CD14-positive monocyte (primary cell): ENCODE data around the gene TDRD1. TPM values are rescaled to one million over a fixed set of nuclear protein-coding genes. Genes with fewer than 3 reads are reported as not detected.

Experiments used
- DNase-seq, 3 donors: peaks; one replicate each; pipeline ENCODE4 v3.0.0-alpha.2; 2011 to 2022
- H2AFZ ChIP-seq: 2 replicates; pipeline ENCODE4 v1.6.0; 2012; ENCODE audit warnings: mild to moderate bottlenecking, low read depth, low read length, inconsistent platforms; ENCODE audit not compliant: insufficient read depth, poor library complexity, severe bottlenecking
- H3K27ac ChIP-seq, 2 donors: 1 replicate in 1 of 2; 2 replicates in 1 of 2; pipeline ENCODE4 v1.5.1; 2012 to 2013; ENCODE audit warnings: low read length in 2 of 2, control low read depth in 1 of 2, inconsistent platforms in 1 of 2, low read depth in 1 of 2, mild to moderate bottlenecking in 1 of 2
- H3K27me3 ChIP-seq, 2 donors: one replicate each; pipeline versions ENCODE4 v1.6.0 to v1.6.1; 2011 to 2013; ENCODE audit warnings: low read length in 2 of 2; ENCODE audit not compliant: control insufficient read depth in 2 of 2, insufficient read depth in 2 of 2
- H3K36me3 ChIP-seq, 2 donors: replicated peaks in 1 of 2; 1 replicate in 1 of 2; 2 replicates in 1 of 2; pipeline versions ENCODE4 v1.5.1 to v1.6.1; 2012 to 2013; ENCODE audit warnings: low read length in 2 of 2, control low read depth in 1 of 2, inconsistent platforms in 1 of 2, mild to moderate bottlenecking in 1 of 2; ENCODE audit not compliant: insufficient read depth in 2 of 2, control insufficient read depth in 1 of 2
- H3K4me1 ChIP-seq, 2 donors: 1 replicate in 1 of 2; 2 replicates in 1 of 2; pipeline versions ENCODE4 v1.5.1 to v1.6.1; 2012 to 2013; ENCODE audit warnings: low read length in 2 of 2, control low read depth in 1 of 2, inconsistent platforms in 1 of 2, mild to moderate bottlenecking in 1 of 2, moderate library complexity in 1 of 2; ENCODE audit not compliant: insufficient read depth in 2 of 2, control insufficient read depth in 1 of 2
- H3K4me2 ChIP-seq: replicated peaks from 2 replicates; pipeline ENCODE3; 2012; ENCODE audit warnings: low read length, moderate library complexity, mild to moderate bottlenecking; ENCODE audit not compliant: poor library complexity, severe bottlenecking; ENCODE audit errors: extremely low read depth
- H3K4me3 ChIP-seq, 3 experiments: fragments of 200-600 bp in 1 of 3; sonication (generic) in 1 of 3; replicated peaks in 1 of 3; 1 replicate in 2 of 3; 2 replicates in 1 of 3; pipeline ENCODE4 v1.5.1; 2011 to 2013; ENCODE audit warnings: low read length in 3 of 3, mild to moderate bottlenecking in 3 of 3, control low read depth in 2 of 3, low read depth in 2 of 3, inconsistent platforms in 1 of 3, moderate library complexity in 1 of 3
- H3K79me2 ChIP-seq: 2 replicates; pipeline ENCODE4 v1.6.0; 2012; ENCODE audit warnings: mild to moderate bottlenecking, control low read depth, inconsistent platforms, low read length, moderate library complexity; ENCODE audit not compliant: insufficient read depth
- H3K9ac ChIP-seq: 2 replicates; pipeline ENCODE4 v1.6.0; 2017; ENCODE audit warnings: low read length, mild to moderate bottlenecking; ENCODE audit not compliant: insufficient read depth, poor library complexity, severe bottlenecking
- H3K9me3 ChIP-seq, 2 donors: replicated peaks in 1 of 2; 1 replicate in 1 of 2; 2 replicates in 1 of 2; pipeline versions ENCODE4 v1.5.1 to v1.6.1; 2012 to 2013; ENCODE audit warnings: low read length in 2 of 2, control low read depth in 1 of 2; ENCODE audit not compliant: control insufficient read depth in 1 of 2, insufficient read depth in 1 of 2
- H4K20me1 ChIP-seq: 2 replicates; pipeline ENCODE4 v1.6.0; 2012; ENCODE audit warnings: mild to moderate bottlenecking, low read length, control low read depth, moderate library complexity; ENCODE audit not compliant: insufficient read depth
- H3K27ac Mint-ChIP-seq, 7 donors: one replicate each; pipeline ENCODE4 v1.8.0; 2020; ENCODE audit warnings: mild to moderate bottlenecking in 7 of 7, mixed read lengths in 7 of 7, moderate library complexity in 6 of 7, inconsistent platforms in 2 of 7
- H3K27me3 Mint-ChIP-seq, 3 donors: one replicate each; pipeline ENCODE4 v1.8.0; 2021 to 2022; ENCODE audit warnings: low read depth in 3 of 3, mild to moderate bottlenecking in 3 of 3, mixed read lengths in 3 of 3, moderate library complexity in 3 of 3, inconsistent platforms in 1 of 3
- H3K36me3 Mint-ChIP-seq, 2 donors: one replicate each; pipeline ENCODE4 v1.8.0; 2020; ENCODE audit warnings: mixed read lengths in 2 of 2, inconsistent platforms in 1 of 2, mild to moderate bottlenecking in 1 of 2
- H3K4me1 Mint-ChIP-seq: one replicate; pipeline ENCODE4 v1.8.0; 2020; ENCODE audit warnings: mild to moderate bottlenecking, mixed read lengths
- H3K4me3 Mint-ChIP-seq, 2 donors: one replicate each; pipeline ENCODE4 v1.8.0; 2020; ENCODE audit warnings: mild to moderate bottlenecking in 2 of 2, mixed read lengths in 2 of 2, moderate library complexity in 1 of 2
- H3K9me3 Mint-ChIP-seq, 7 donors: one replicate each; pipeline ENCODE4 v1.8.0; 2020 to 2022; ENCODE audit warnings: mixed read lengths in 7 of 7, mild to moderate bottlenecking in 6 of 7, moderate library complexity in 6 of 7, inconsistent platforms in 2 of 7
- WGBS: methylation state at CpG from one replicate; pipeline ENCODE4 v1.1.5; 2013; ENCODE audit warnings: missing lambda C conversion rate; ENCODE audit not compliant: insufficient coverage; 5-methylcytosine and 5-hydroxymethylcytosine counted together
- intact Hi-C, 2 donors: fragments of 100-400 bp; cut with micrococcal nuclease; formaldehyde crosslinking; loops; one replicate each; pipeline versions ENCODE4 v1.15.0 to v1.15.1; 2023
- polyA plus RNA-seq, 3 donors: library from polyadenylated mRNA; depleted of rRNA in 1 of 3; unstranded in 2 of 3; stranded (reverse) in 1 of 3; fragments of 300-500 nt in 2 of 3; fragments of >200 nt in 1 of 3; fragmentation: Illumina TruSeq in 2 of 3; gene quantifications; 1 replicate in 2 of 3; 2 replicates in 1 of 3; pipeline ENCODE4 v1.2.3, GENCODE V29; 2012 to 2021
- TF ChIP-seq, protein P1 (sequence below): fragments of 200-600 bp; IDR thresholded peaks from one replicate; pipeline ENCODE4 v1.8.0; 2022; ENCODE audit warnings: antibody characterized with exemption, mild to moderate bottlenecking

TDRD1 gene
- polyA plus RNA-seq, 3 donors: not detected

DNA sequence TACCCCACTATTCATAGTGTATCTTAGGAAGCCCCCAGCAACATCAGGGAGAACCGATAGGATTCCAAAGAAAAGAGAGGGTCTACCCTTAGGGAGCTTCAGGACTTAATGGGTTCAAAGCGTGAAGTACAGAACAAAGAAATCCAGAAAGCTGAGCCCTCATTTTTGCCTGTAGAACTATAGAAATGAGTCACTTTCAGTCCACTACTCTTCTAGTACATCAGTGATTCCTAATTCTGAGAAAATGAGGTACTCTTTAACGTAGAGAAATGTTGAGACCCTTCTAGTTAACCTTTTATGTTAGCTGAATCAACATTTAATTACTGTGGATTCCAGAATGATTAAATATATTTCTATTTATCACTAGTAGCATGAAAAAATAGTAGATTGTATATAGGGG is 1.8 kb downstream of the TDRD1 start:
- intact Hi-C loops: no loop called here
- Histone ChIP-seq H2AFZ (no peak overlapping the region), H3K4me2 (no peak overlapping the region), H3K27ac (no peak overlapping the region), H3K36me3 (no peaks in the 10 kb centered on the region), H3K9ac (no peak overlapping the region), H3K4me3 (no peak overlapping the region), H3K79me2 (no peaks in the 10 kb centered on the region), H3K4me1 (no peaks in the 10 kb centered on the region), H3K27me3 (no peaks in the 10 kb centered on the region), H3K9me3 (no peaks in the 10 kb centered on the region), H4K20me1 (no peaks in the 10 kb centered on the region)
- Mint-ChIP-seq H3K4me1 (no peaks in the 10 kb centered on the region), H3K27ac (no peak overlapping the region), H3K36me3 (no peaks in the 10 kb centered on the region), H3K4me3 (no peak overlapping the region), H3K9me3 (peaks cover 0 to 2% (median 0%) of the 10 kb centered on the region in 7 donors), H3K27me3 (peaks cover 3 to 7% (median 4%) of the 10 kb centered on the region in 3 donors)
- TF ChIP-seq, protein P1, sequence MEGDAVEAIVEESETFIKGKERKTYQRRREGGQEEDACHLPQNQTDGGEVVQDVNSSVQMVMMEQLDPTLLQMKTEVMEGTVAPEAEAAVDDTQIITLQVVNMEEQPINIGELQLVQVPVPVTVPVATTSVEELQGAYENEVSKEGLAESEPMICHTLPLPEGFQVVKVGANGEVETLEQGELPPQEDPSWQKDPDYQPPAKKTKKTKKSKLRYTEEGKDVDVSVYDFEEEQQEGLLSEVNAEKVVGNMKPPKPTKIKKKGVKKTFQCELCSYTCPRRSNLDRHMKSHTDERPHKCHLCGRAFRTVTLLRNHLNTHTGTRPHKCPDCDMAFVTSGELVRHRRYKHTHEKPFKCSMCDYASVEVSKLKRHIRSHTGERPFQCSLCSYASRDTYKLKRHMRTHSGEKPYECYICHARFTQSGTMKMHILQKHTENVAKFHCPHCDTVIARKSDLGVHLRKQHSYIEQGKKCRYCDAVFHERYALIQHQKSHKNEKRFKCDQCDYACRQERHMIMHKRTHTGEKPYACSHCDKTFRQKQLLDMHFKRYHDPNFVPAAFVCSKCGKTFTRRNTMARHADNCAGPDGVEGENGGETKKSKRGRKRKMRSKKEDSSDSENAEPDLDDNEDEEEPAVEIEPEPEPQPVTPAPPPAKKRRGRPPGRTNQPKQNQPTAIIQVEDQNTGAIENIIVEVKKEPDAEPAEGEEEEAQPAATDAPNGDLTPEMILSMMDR: no peak
- WGBS: no CpG with 5 or more reads among the region's 3 CpGs
- DNase-seq: no peak

DNA sequence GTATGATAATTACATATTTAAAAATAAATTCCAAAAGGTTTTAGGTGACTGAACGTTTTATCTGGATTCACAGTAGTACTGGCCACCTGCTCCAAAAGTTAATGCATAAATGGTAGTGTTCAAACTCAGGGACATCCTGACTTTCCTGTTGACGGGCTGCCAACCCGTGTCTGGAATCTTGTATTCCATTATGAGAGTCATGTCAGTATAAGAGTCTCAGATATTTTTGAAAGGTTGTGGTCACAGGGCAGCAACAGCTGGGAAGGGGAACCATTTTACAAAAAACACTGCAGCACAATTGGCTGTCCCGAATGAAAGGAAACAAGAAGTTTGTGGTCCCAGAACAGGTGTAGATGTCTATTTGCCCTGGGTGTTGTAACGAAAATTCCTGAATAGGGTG is 2.8 kb downstream of the TDRD1 start:
- H4K20me1 ChIP-seq: no peaks in the 10 kb centered on the region
- TF ChIP-seq, protein P1: no peak
- no peak overlapping the region for H3K9ac ChIP-seq
- no peak overlapping the region for H3K27ac Mint-ChIP-seq
- H3K27ac ChIP-seq: no peak overlapping the region
- H3K27me3 ChIP-seq: no peaks in the 10 kb centered on the region
- H3K4me2 ChIP-seq: no peak overlapping the region
- H3K79me2 ChIP-seq: no peaks in the 10 kb centered on the region
- no peak for DNase-seq
- no peak overlapping the region for H3K4me3 ChIP-seq
- 0% methylated on average over 2 of the region's 5 CpGs for WGBS
- no peak overlapping the region for H3K4me3 Mint-ChIP-seq
- peaks cover 0 to 4% (median 0%) of the 10 kb centered on the region in 7 donors for H3K9me3 Mint-ChIP-seq
- H3K36me3 ChIP-seq: no peaks in the 10 kb centered on the region
- H3K4me1 Mint-ChIP-seq: no peaks in the 10 kb centered on the region
- H2AFZ ChIP-seq: no peak overlapping the region
- H3K9me3 ChIP-seq: no peaks in the 10 kb centered on the region
- no peaks in the 10 kb centered on the region for H3K36me3 Mint-ChIP-seq
- no peaks in the 10 kb centered on the region for H3K4me1 ChIP-seq
- peaks cover 3 to 5% (median 4%) of the 10 kb centered on the region in 3 donors for H3K27me3 Mint-ChIP-seq
- intact Hi-C loops: no loop called here
